ENCODE results near the gene NFIX. TPM values are rescaled to one million over a fixed set of nuclear protein-coding genes. Genes with fewer than 3 reads are reported as not detected.

Gene NFIX
- total RNA-seq, 8 experiments from 2014 or later = under 0.01 to 72.3 (median 6.4) TPM

DNA sequence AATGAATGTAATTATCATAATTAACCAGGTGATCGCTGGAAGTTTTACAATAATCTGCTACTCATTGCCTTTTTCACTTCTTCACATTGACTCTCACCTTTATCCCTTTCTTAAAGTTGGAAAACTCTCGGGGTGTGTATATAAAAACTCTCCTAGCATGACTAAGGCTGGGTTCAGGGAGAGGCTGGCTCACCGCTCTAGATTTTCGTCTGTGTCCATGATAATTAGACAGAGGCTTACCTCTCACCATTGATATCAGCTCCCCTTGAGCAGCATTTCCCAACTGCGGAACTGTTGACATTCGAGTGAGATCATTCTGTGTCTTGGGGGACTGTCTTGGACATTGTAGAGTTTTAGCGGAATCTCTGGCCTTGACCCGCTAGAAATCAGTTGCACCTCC lies 39.4 kb downstream of the NFIX start:
- WGBS, 10 experiments = 54 to 86% (median 70%) methylated on average over 1 to 7 of the region's 8 CpGs; no CpG with 5 or more reads in 3 of the 10 experiments
- no peak for ATAC-seq (replicated peaks in 6 of 8)
- Histone ChIP-seq H3K4me1 (replicated peaks in 1 of 2) (peaks cover 4 to 6% of the 10 kb centered on the region in 2 donors), H3K4me3 (no peak overlapping the region), H3K27ac (no peak overlapping the region)
- in situ Hi-C loops (cut with MboI; ENCODE audit: low pct_unique_long_range_greater_than_20kb in 2 of 9, low sequenced_read_pairs in 9 of 9, unreplicated experiment in 9 of 9) = no loop called here

DNA sequence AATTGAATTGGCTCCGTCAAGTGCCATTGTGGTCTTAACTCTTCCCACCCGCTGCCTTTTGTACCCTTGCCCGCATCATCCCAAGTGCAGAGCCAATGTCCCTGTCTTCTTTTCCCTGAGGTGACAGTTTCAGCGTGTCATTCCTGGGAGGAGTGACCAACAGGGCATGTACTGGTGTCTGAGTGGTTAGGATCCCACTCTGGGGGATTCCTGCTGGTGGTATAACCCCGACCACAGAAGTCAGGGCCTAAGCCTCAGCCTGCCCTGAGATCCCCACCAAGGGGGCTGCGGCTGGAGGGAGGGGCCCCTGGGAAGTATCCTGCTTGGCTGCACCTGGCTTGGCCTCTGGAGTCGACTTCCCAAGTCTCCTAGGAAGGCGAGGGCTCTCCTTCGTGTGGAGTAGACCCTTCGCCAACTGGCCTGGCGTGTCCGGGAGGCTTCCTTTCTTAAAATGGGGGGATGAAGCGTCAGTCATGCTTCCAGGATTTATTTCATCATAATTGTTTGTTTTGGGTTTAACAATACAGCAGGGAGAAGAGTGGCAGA lies 40.6 kb downstream of the NFIX start:
- no peak for ATAC-seq (replicated peaks in 6 of 8)
- Histone ChIP-seq H3K4me3 (no peak overlapping the region), H3K27ac (no peak overlapping the region), H3K4me1 (replicated peaks in 1 of 2) (peaks cover 4 to 6% of the 10 kb centered on the region in 2 donors)
- in situ Hi-C loops (cut with MboI; ENCODE audit: low pct_unique_long_range_greater_than_20kb in 2 of 9, low sequenced_read_pairs in 9 of 9, unreplicated experiment in 9 of 9) = no loop called here
- 70 to 100% (median 80%) methylated on average over 1 to 11 of the region's 13 CpGs; no CpG with 5 or more reads in 1 of the 10 experiments for WGBS, 10 experiments

- Histone ChIP-seq H3K4me1 (replicated peaks in 1 of 2) (peaks cover 4 to 6% of the 10 kb centered on the region in 2 donors), H3K4me3 (no peak overlapping the region), H3K27ac (no peak overlapping the region)
- peak in 5 of 8 experiments; percentile 14 to 45 (median 40) for ATAC-seq (replicated peaks in 6 of 8)
- in situ Hi-C loops (cut with MboI; ENCODE audit: low pct_unique_long_range_greater_than_20kb in 2 of 9, low sequenced_read_pairs in 9 of 9, unreplicated experiment in 9 of 9) = no loop called here
- 20 to 100% (median 83%) methylated on average over 1 to 11 of the region's 18 CpGs; no CpG with 5 or more reads in 3 of the 10 experiments for WGBS, 10 experiments
These were observed 41.2 kb downstream of the NFIX start for GRCh38 chr19:13036366-13036976.

DNA sequence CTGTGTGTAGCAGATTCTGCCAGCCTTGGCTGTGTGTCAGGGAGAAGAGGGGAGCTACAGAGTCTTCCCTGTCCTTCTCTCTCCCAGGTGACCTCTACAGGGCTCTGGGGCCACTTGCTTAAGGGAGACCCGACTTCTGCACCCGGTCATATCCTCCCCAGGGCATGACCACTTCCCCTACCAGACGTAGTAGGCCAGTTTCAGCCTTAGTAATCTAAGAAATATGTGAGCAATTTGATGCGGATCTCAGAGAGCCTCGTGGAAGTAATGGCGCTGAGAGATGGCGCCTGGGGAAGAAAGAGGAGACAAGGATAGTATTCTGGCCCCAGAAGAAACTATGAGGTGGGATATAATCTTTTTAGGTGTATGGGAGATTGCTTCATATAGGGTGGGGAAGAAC lies 41.9 kb downstream of the NFIX start:
- WGBS, 10 experiments = 34 to 57% (median 49%) methylated on average over 1 to 7 of the region's 7 CpGs; no CpG with 5 or more reads in 5 of the 10 experiments
- peaks cover 0 to 3% of the 10 kb centered on the region in 2 donors for H3K4me1 ChIP-seq (replicated peaks in 1 of 2)
- H3K4me3 ChIP-seq = no peak overlapping the region
- no peak overlapping the region for H3K27ac ChIP-seq
- ATAC-seq (replicated peaks in 6 of 8) = peak in 2 of 8 experiments; percentile 14 to 22
- in situ Hi-C loops (cut with MboI; ENCODE audit: low pct_unique_long_range_greater_than_20kb in 2 of 9, low sequenced_read_pairs in 9 of 9, unreplicated experiment in 9 of 9) = no loop called here

DNA sequence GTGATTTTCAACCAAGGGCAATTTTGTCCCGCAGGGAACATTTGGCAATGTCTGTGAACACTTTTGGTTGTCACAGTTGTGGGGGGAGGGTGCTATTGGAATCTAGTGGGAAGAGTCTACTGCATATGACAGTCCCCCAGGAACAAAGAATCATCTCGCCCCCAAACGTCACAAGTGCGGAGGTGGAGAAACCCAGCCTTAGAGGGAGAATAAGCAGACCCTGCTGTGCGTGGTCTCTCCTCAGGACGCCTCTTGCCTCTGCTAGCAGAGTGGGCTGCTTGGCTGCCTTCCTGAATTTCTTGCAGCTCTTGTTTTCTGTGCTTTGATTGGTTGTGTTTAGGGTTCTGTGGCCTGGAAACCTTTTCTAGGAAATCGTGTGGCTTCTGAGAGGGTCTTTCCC lies 42.5 kb downstream of the NFIX start:
- Histone ChIP-seq H3K4me3 (no peak overlapping the region), H3K4me1 (replicated peaks in 1 of 2) (no peaks in the 10 kb centered on the region), H3K27ac (no peak overlapping the region)
- no peak for ATAC-seq (replicated peaks in 6 of 8)
- in situ Hi-C loops (cut with MboI; ENCODE audit: low pct_unique_long_range_greater_than_20kb in 2 of 9, low sequenced_read_pairs in 9 of 9, unreplicated experiment in 9 of 9) = no loop called here
- WGBS, 10 experiments = 22 to 89% (median 67%) methylated on average over 1 to 6 of the region's 7 CpGs; no CpG with 5 or more reads in 2 of the 10 experiments

DNA sequence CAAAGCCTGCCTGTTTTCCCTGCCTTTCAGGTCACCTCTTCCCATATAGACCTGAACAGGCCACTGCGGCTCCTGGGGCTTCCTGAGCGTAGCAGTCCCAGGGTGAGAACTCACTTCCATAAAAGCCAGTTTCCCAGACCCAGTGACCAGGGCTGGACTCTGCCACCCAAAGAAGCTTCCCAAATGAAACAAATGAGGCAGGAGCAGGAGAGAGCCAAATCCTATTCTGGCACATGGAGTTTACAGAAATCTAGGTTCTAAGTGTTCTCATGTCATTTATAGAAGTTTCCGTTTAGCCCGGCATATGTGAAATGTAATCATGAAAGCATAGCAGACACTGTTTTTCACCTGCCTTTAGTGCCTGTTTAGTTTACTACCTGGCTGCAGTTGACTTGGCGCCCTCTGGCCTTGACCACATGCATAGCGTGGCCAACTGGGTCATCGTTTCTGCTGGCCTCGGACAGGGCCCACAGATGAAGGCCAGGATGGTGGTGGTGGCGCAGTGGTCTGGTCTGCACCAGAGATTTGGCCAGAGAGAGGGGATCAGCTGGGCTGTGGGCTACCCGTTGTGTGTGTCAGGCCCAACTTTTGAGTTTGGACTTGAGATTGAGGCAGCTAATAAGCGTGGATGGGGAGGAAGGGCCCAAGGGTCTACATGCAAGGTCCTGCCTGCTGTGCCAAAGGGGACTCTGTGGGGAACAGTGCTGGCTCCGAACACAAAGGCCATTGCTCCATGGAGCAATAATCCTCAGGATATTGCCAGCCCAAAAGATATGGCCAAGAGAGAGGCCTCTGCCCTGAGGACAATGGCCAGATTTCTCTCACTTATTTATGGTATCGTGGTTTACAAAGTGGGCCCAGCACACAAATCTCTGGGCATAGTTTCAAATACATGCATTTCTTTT lies 43.3 kb downstream of the NFIX start:
- no peak for ATAC-seq (replicated peaks in 6 of 8)
- WGBS, 10 experiments = 80 to 100% (median 93%) methylated on average over 1 to 6 of the region's 13 CpGs; no CpG with 5 or more reads in 1 of the 10 experiments
- Histone ChIP-seq H3K4me1 (replicated peaks in 1 of 2) (no peaks in the 10 kb centered on the region), H3K4me3 (no peak overlapping the region), H3K27ac (no peak overlapping the region)
- in situ Hi-C loops (cut with MboI; ENCODE audit: low pct_unique_long_range_greater_than_20kb in 2 of 9, low sequenced_read_pairs in 9 of 9, unreplicated experiment in 9 of 9) = no loop called here

DNA sequence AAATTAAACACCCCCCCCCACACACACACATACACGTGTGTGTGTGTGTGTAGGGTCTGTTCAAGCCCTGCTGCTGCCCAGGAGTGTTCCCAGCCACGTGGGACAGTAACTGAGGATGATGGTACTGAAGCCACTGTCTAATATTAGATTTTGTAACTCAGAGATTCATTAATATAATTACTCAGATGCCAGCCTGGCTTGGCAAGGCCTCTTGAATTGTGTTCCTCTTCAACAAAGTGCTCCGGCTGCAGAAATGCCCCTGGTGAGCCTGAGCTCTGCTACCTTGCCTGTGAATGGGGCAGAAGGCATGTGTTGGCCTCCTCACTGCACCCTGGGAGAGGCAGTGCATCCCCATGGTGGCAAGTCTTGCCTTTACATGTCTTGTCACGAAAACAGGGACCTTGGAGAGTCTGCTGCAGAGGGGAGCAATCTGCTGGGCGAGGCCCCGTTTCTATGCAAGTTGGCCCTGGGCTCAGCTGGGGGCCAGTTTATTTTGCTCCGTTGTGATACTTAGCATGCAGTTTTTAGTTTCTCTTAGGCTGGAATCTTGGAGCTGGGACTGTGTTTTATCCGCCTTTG lies 44.0 kb downstream of the NFIX start:
- in situ Hi-C loops (cut with MboI; ENCODE audit: low pct_unique_long_range_greater_than_20kb in 2 of 9, low sequenced_read_pairs in 9 of 9, unreplicated experiment in 9 of 9) = no loop called here
- no peaks in the 10 kb centered on the region for H3K4me1 ChIP-seq (replicated peaks in 1 of 2)
- WGBS, 10 experiments = 31 to 80% (median 54%) methylated on average over 1 to 5 of the region's 8 CpGs; no CpG with 5 or more reads in 4 of the 10 experiments
- peak in 2 of 8 experiments; percentile 3 to 5 for ATAC-seq (replicated peaks in 6 of 8)
- no peak overlapping the region for H3K27ac ChIP-seq
- H3K4me3 ChIP-seq = no peak overlapping the region

- no peak overlapping the region for H3K27ac ChIP-seq
- H3K4me1 ChIP-seq (replicated peaks in 1 of 2) = no peaks in the 10 kb centered on the region
- WGBS, 10 experiments = 14 to 87% (median 65%) methylated on average over 3 to 9 of the region's 15 CpGs; no CpG with 5 or more reads in 1 of the 10 experiments
- in situ Hi-C loops (cut with MboI; ENCODE audit: low pct_unique_long_range_greater_than_20kb in 2 of 9, low sequenced_read_pairs in 9 of 9, unreplicated experiment in 9 of 9) = no loop called here
- ATAC-seq (replicated peaks in 6 of 8) = peak in 1 of 8 experiments; percentile 22
- no peak overlapping the region for H3K4me3 ChIP-seq
These were observed 45.1 kb downstream of the NFIX start for GRCh38 chr19:13040232-13040947.

- in situ Hi-C loops (cut with MboI; ENCODE audit: low pct_unique_long_range_greater_than_20kb in 2 of 9, low sequenced_read_pairs in 9 of 9, unreplicated experiment in 9 of 9) = no loop called here
- WGBS, 10 experiments = 0 to 90% (median 58%) methylated on average over 1 to 4 of the region's 4 CpGs; no CpG with 5 or more reads in 2 of the 10 experiments
- no peaks in the 10 kb centered on the region for H3K4me1 ChIP-seq (replicated peaks in 1 of 2)
These were observed 45.6 kb downstream of the NFIX start for GRCh38 chr19:13040948-13041292.

DNA sequence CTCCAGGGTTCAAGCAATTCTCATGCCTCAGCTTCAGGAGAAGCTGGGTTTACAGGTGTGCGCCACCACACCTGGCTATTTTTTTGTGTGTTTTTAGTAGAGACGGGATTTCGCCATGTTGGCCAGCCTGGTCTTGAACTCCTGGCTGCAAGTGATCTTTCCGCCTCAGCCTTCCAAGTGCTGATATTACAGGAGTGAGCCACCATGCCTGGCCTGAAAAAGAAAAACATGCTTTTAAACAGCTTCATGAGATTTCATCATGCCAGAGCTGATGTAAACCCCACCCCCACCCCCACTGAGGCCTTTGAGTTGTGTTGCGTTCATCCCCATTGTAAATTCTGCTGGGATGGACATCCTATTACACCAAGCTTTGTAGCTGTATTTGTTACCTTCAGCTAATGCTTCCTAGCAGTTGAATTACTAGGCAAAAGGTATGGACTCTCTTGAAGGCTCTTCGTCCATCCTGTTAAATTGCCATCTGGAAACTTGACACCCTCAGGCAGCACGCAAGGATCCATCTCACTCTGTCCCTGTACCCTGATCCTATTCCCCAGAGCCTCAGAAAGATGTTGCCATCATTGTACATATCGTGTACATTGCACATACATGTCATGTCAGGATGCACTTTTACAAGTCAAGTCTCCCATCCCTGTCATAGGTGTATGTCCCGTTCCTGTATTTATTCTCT lies 47.3 kb downstream of the NFIX start:
- Histone ChIP-seq H3K4me3 (no peak overlapping the region), H3K27ac (no peak overlapping the region), H3K4me1 (replicated peaks in 1 of 2) (no peaks in the 10 kb centered on the region)
- ATAC-seq (replicated peaks in 6 of 8) = peak in 5 of 8 experiments; percentile 65 to 90 (median 70)
- 67 to 100% (median 80%) methylated on average over 1 to 7 of the region's 9 CpGs; no CpG with 5 or more reads in 1 of the 10 experiments for whole genome bisulfite sequencing, 10 experiments
- in situ Hi-C loops (cut with MboI; ENCODE audit: low pct_unique_long_range_greater_than_20kb in 2 of 9, low sequenced_read_pairs in 9 of 9, unreplicated experiment in 9 of 9) = no loop called here

More at GRCh38 chr19:13040948-13041292, 45.6 kb downstream of the NFIX start:
- Histone ChIP-seq H3K4me3 (no peak overlapping the region), H3K27ac (no peak overlapping the region)
- ATAC-seq (replicated peaks in 6 of 8) = peak in 1 of 8 experiments; percentile 58

DNA sequence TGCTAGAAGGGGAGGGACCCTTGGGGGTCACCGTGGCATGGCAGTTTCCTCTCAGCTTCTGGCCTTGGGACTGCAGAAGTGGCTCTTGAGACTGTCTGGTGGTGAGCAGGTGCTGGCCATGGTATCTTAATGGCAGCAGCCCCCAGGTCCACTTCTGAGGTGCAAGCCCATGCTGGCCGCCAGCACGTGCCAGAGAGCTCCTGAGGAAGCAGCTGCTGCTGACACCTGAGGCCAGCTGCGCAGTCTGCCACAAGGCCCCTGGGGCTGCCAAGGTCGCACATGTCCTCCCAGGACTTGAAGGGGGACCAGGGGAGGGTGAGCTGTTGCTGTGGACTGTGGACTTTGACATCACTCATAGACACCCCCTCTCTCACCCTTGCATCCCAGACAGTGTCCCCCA lies 48.0 kb downstream of the NFIX start:
- H3K27ac ChIP-seq = no peak overlapping the region
- peak in 2 of 8 experiments; percentile 5 to 7 for ATAC-seq (replicated peaks in 6 of 8)
- H3K4me1 ChIP-seq (replicated peaks in 1 of 2) = no peaks in the 10 kb centered on the region
- in situ Hi-C loops (cut with MboI; ENCODE audit: low pct_unique_long_range_greater_than_20kb in 2 of 9, low sequenced_read_pairs in 9 of 9, unreplicated experiment in 9 of 9) = no loop called here
- 44 to 60% (median 58%) methylated on average over 1 to 3 of the region's 5 CpGs; no CpG with 5 or more reads in 7 of the 10 experiments for WGBS, 10 experiments
- no peak overlapping the region for H3K4me3 ChIP-seq

Data from motor neuron (in vitro differentiated cells).